MCF 10A (cell line): ENCODE data around the gene EPHA1. TPM values are rescaled to one million over a fixed set of nuclear protein-coding genes. Genes with fewer than 3 reads are reported as not detected.

Source experiments
- BruUV-seq: library from RNA; stranded (reverse); fragments of 400-500 nt; replicated peaks from 2 replicates; lab custom pipeline; 2021; lab: Mats Ljungman, UMichigan
- CTCF ChIA-PET: fragments of 300-600 bp; sonication (Branson Sonifier 250); formaldehyde crosslinking; extraction: SDS; loops from one replicate; lab custom pipeline; 2021; ENCODE audit warnings: antibody characterized with exemption, inconsistent platforms; lab: Yijun Ruan, JAX
- POLR2A ChIA-PET: fragments of 300-600, 350-650 bp; sonication (Branson Sonifier 250); formaldehyde crosslinking; extraction: SDS; loops from one replicate; lab custom pipeline; 2020; ENCODE audit warnings: antibody characterized with exemption, inconsistent platforms; lab: Yijun Ruan, JAX
- DNase-seq: peaks from one replicate; pipeline ENCODE4 v3.0.0-alpha.2; 2018; ENCODE audit not compliant: unreplicated experiment
- H3K27ac Mint-ChIP-seq: one replicate; pipeline ENCODE4 v1.8.0; 2022; ENCODE audit warnings: mild to moderate bottlenecking, low read depth, mixed read lengths; ENCODE audit not compliant: unreplicated experiment
- H3K27me3 Mint-ChIP-seq: one replicate; pipeline ENCODE4 v1.8.0; 2022; ENCODE audit warnings: mixed read lengths; ENCODE audit not compliant: insufficient read depth, unreplicated experiment
- H3K36me3 Mint-ChIP-seq: one replicate; pipeline ENCODE4 v1.8.0; 2022; ENCODE audit warnings: mild to moderate bottlenecking, moderate library complexity, mixed read lengths; ENCODE audit not compliant: insufficient read depth, unreplicated experiment
- H3K4me1 Mint-ChIP-seq: one replicate; pipeline ENCODE4 v1.8.0; 2022; ENCODE audit warnings: mixed read lengths; ENCODE audit not compliant: insufficient read depth, unreplicated experiment
- H3K4me3 Mint-ChIP-seq: one replicate; pipeline ENCODE4 v1.8.0; 2022; ENCODE audit warnings: mild to moderate bottlenecking, moderate library complexity, mixed read lengths; ENCODE audit not compliant: unreplicated experiment
- H3K9me3 Mint-ChIP-seq: one replicate; pipeline ENCODE4 v1.8.0; 2022; ENCODE audit warnings: mixed read lengths; ENCODE audit not compliant: unreplicated experiment
- CTCF ChIP-seq: fragments of 200-600 bp; IDR thresholded peaks from one replicate; pipeline ENCODE4 v1.8.0; 2022; ENCODE audit warnings: antibody characterized with exemption, mild to moderate bottlenecking; ENCODE audit not compliant: unreplicated experiment
- intact Hi-C: fragments of 100-400 bp; cut with micrococcal nuclease; formaldehyde crosslinking; loops from 2 replicates; pipeline ENCODE4 v1.14.1; 2022
- total RNA-seq: library from RNA; stranded (reverse); gene quantifications from 2 replicates; pipeline ENCODE4 v1.2.3, GENCODE V29; 2022

The EPHA1 gene
- total RNA-seq, 1 experiment from 2014 or later = 0.89 TPM

GRCh38 chr7:143418681-143419458, 10.2 kb upstream of the EPHA1 start:
- CTCF ChIA-PET = interaction anchor here (0.7 to 5.8 kb wide), 6 partner anchors 39 to 715 kb away, joined by 3 to 131 read pairs (median 14); partner anchors contain the start of gene GSTK1
- H3K4me1 Mint-ChIP-seq = peaks cover 32% of the 10 kb centered on the region
- no peak for DNase-seq
- H3K36me3 Mint-ChIP-seq = no peaks in the 10 kb centered on the region
- POLR2A ChIA-PET = no interaction called here
- intact Hi-C loops = loop anchor here (10.0 kb wide), 1 partner anchor 414 kb away; no protein-coding TSS in a partner anchor
- BruUV-seq = no TSS peak
- no peaks in the 10 kb centered on the region for H3K27me3 Mint-ChIP-seq
- H3K4me3 Mint-ChIP-seq = no peak overlapping the region
- no peak overlapping the region for H3K27ac Mint-ChIP-seq
- H3K9me3 Mint-ChIP-seq = no peaks in the 10 kb centered on the region
- TF ChIP-seq CTCF = no peak

GRCh38 chr7:143417734-143418383, 9.2 kb upstream of the EPHA1 start:
- no TSS peak for BruUV-seq
- Mint-ChIP-seq H3K4me1 (peaks cover 32% of the 10 kb centered on the region), H3K4me3 (no peak overlapping the region), H3K36me3 (no peaks in the 10 kb centered on the region), H3K27ac (no peak overlapping the region), H3K9me3 (no peaks in the 10 kb centered on the region), H3K27me3 (no peaks in the 10 kb centered on the region)
- CTCF ChIA-PET = interaction anchor here (0.6 to 5.8 kb wide), 16 partner anchors 7 to 843 kb away, joined by 3 to 131 read pairs (median 4); partner anchors contain the start of genes EPHA1 and GSTK1
- DNase-seq = no peak
- POLR2A ChIA-PET = interaction anchor here (1.3 kb wide), 1 partner anchor 36 kb away, joined by 4 read pairs; no protein-coding TSS in a partner anchor
- intact Hi-C loops = loop anchor here (2.0 to 10.0 kb wide), 2 partner anchors 97 to 413 kb away; no protein-coding TSS in a partner anchor
- no peak for TF ChIP-seq CTCF

- intact Hi-C loops = loop anchor here (1.0 to 10.0 kb wide), 4 partner anchors 36 to 412 kb away; no protein-coding TSS in a partner anchor
- no peak overlapping the region for H3K4me3 Mint-ChIP-seq
- H3K4me1 Mint-ChIP-seq = peaks cover 32% of the 10 kb centered on the region
- TF ChIP-seq CTCF = peak; percentile 73
- no peaks in the 10 kb centered on the region for H3K27me3 Mint-ChIP-seq
- DNase-seq = peak; percentile 75
- ChIA-PET POLR2A (interaction anchor here (0.6 to 2.3 kb wide), 6 partner anchors 25 to 551 kb away, joined by 3 to 9 read pairs (median 6); partner anchors contain the start of gene GSTK1), CTCF (interaction anchor here (0.6 to 5.8 kb wide), 39 partner anchors 8 to 897 kb away, joined by 3 to 131 read pairs (median 4); partner anchors contain the start of genes EPHA1, FAM131B and GSTK1)
- H3K9me3 Mint-ChIP-seq = no peaks in the 10 kb centered on the region
- H3K27ac Mint-ChIP-seq = no peak overlapping the region
- BruUV-seq = no TSS peak
- H3K36me3 Mint-ChIP-seq = no peaks in the 10 kb centered on the region
Observed at GRCh38 chr7:143416565-143417149, 8.0 kb upstream of the EPHA1 start.
